IMR-90 (cell line): ENCODE measurements around the gene PRODH2. TPM values are rescaled to one million over a fixed set of nuclear protein-coding genes. Genes with fewer than 3 reads are reported as not detected.

Experiments used
- ATAC-seq: fragments of 200-7000 bp; cut with Tn5 transposase; 2 replicates; pipeline ENCODE4 v1.9.1; 2020; ENCODE audit warnings: low read depth, mild to moderate bottlenecking, moderate library complexity
- BruUV-seq: library from RNA; stranded (reverse); fragments of 400-500 nt; replicated peaks from 2 replicates; lab custom pipeline; 2021; lab: Mats Ljungman, UMichigan
- CTCF ChIA-PET: fragments of 300-600 bp; formaldehyde crosslinking; extraction: SDS; loops from one replicate; lab custom pipeline; 2021; ENCODE audit warnings: antibody characterized with exemption; lab: Yijun Ruan, JAX
- POLR2A ChIA-PET: fragments of 300-600 bp; sonication (Branson Sonifier 250); formaldehyde crosslinking; loops from one replicate; lab custom pipeline; 2022; ENCODE audit warnings: antibody characterized with exemption; ENCODE audit not compliant: unreplicated experiment; lab: Charles Lee
- DNase-seq: peaks from one replicate; pipeline ENCODE4 v3.0.0; 2013
- H2AFZ ChIP-seq: replicated peaks from 2 replicates; pipeline ENCODE3; 2013; ENCODE audit warnings: low read length, mild to moderate bottlenecking; ENCODE audit not compliant: poor library complexity
- H2AK5ac ChIP-seq: 2 replicates; pipeline ENCODE4 v1.6.1; 2013; ENCODE audit warnings: low read depth, low read length, inconsistent platforms
- H2AK9ac ChIP-seq: replicated peaks from 2 replicates; pipeline ENCODE3; 2013; ENCODE audit warnings: mild to moderate bottlenecking, low read depth, low read length, moderate library complexity; ENCODE audit not compliant: poor library complexity
- H2BK120ac ChIP-seq: 2 replicates; pipeline ENCODE4 v1.6.1; 2013; ENCODE audit warnings: low read depth, low read length, inconsistent platforms
- H2BK15ac ChIP-seq: 3 replicates; pipeline ENCODE4 v1.6.1; 2013; ENCODE audit warnings: low read depth, low read length, inconsistent platforms
- H2BK20ac ChIP-seq: 2 replicates; pipeline ENCODE4 v1.6.1; 2013; ENCODE audit warnings: low read depth, mild to moderate bottlenecking, inconsistent platforms, low read length, moderate library complexity
- H2BK5ac ChIP-seq: 2 replicates; pipeline ENCODE4 v1.6.1; 2013; ENCODE audit warnings: mild to moderate bottlenecking, low read depth, low read length, inconsistent platforms; ENCODE audit not compliant: poor library complexity, severe bottlenecking
- H3K14ac ChIP-seq: replicated peaks from 2 replicates; pipeline ENCODE4 v1.6.1; 2013; ENCODE audit warnings: low read depth, low read length, inconsistent platforms
- H3K18ac ChIP-seq: 2 replicates; pipeline ENCODE4 v1.6.1; 2013; ENCODE audit warnings: low read depth, low read length, control low read depth
- H3K23ac ChIP-seq: 2 replicates; pipeline ENCODE4 v1.6.1; 2013; ENCODE audit warnings: low read depth, low read length, inconsistent platforms
- H3K27ac ChIP-seq: 2 replicates; pipeline ENCODE4 v1.5.1; 2013; ENCODE audit warnings: mild to moderate bottlenecking, control low read depth, low read length; ENCODE audit not compliant: insufficient read depth
- H3K27me3 ChIP-seq: 2 replicates; pipeline ENCODE4 v1.6.1; 2013; ENCODE audit warnings: low read length; ENCODE audit not compliant: control insufficient read depth, insufficient read depth
- H3K36me3 ChIP-seq: 2 replicates; pipeline ENCODE4 v1.6.1; 2013; ENCODE audit warnings: low read length, mixed read lengths; ENCODE audit not compliant: control insufficient read depth, insufficient read depth
- H3K4ac ChIP-seq: 2 replicates; pipeline ENCODE4 v1.6.1; 2013; ENCODE audit warnings: low read depth, low read length, inconsistent platforms
- H3K4me1 ChIP-seq: 2 replicates; pipeline ENCODE4 v1.6.1; 2013; ENCODE audit warnings: low read length, mixed read lengths; ENCODE audit not compliant: control insufficient read depth, insufficient read depth
- H3K4me2 ChIP-seq: 2 replicates; pipeline ENCODE4 v1.6.1; 2013; ENCODE audit warnings: low read depth, mild to moderate bottlenecking, control low read depth, low read length, moderate library complexity
- H3K4me3 ChIP-seq: 2 replicates; pipeline ENCODE4 v1.5.1; 2013; ENCODE audit warnings: low read depth, mild to moderate bottlenecking, control low read depth, low read length, moderate library complexity; ENCODE audit not compliant: insufficient read depth
- H3K56ac ChIP-seq: 2 replicates; pipeline ENCODE4 v1.6.1; 2013; ENCODE audit warnings: low read length, inconsistent platforms; ENCODE audit not compliant: insufficient read depth; ENCODE audit errors: extremely low read depth
- H3K79me1 ChIP-seq, 2 experiments: 2 replicates each; pipeline ENCODE4 v1.6.1; 2013; ENCODE audit warnings: low read length in 2 of 2, inconsistent platforms in 1 of 2, low read depth in 1 of 2
- H3K9ac ChIP-seq: 2 replicates; pipeline ENCODE4 v1.6.1; 2013; ENCODE audit warnings: low read depth, low read length, control low read depth
- H3K9me1 ChIP-seq: 2 replicates; pipeline ENCODE4 v1.6.1; 2013; ENCODE audit warnings: low read length, inconsistent platforms; ENCODE audit not compliant: insufficient read depth
- H3K9me3 ChIP-seq: 2 replicates; pipeline ENCODE4 v1.6.1; 2013; ENCODE audit warnings: low read length; ENCODE audit not compliant: control insufficient read depth, insufficient read depth
- H4K20me1 ChIP-seq: 2 replicates; pipeline ENCODE4 v1.6.1; 2013; ENCODE audit warnings: low read length, inconsistent platforms; ENCODE audit not compliant: insufficient read depth
- H4K5ac ChIP-seq: 2 replicates; pipeline ENCODE4 v1.6.1; 2013; ENCODE audit warnings: mild to moderate bottlenecking, low read depth, low read length, control low read depth
- H4K8ac ChIP-seq, 2 experiments: 2 replicates each; pipeline ENCODE4 v1.6.1; 2013; ENCODE audit warnings: low read depth in 2 of 2, low read length in 2 of 2, control low read depth in 1 of 2, inconsistent platforms in 1 of 2
- H4K91ac ChIP-seq: 2 replicates; pipeline ENCODE4 v1.6.1; 2013; ENCODE audit warnings: low read depth, low read length, inconsistent platforms; ENCODE audit not compliant: insufficient read depth
- CEBPB ChIP-seq: IDR thresholded peaks from 2 replicates; pipeline ENCODE4 v1.6.1; 2012; ENCODE audit warnings: low read depth, low read length, improper control_type of control experiment
- CHD1 ChIP-seq: IDR thresholded peaks from 2 replicates; pipeline ENCODE4 v1.6.1; 2012; ENCODE audit warnings: low read depth, low read length, improper control_type of control experiment
- MAZ ChIP-seq: IDR thresholded peaks from 2 replicates; pipeline ENCODE4 v1.6.1; 2012; ENCODE audit warnings: low read depth, mild to moderate bottlenecking, low read length, improper control_type of control experiment, moderate library complexity, borderline replicate concordance
- MXI1 ChIP-seq: IDR thresholded peaks from 2 replicates; pipeline ENCODE4 v1.6.1; 2012; ENCODE audit warnings: low read depth, mild to moderate bottlenecking, low read length, moderate library complexity, borderline replicate concordance
- RFX5 ChIP-seq: IDR thresholded peaks from 2 replicates; pipeline ENCODE4 v1.8.0; 2012; ENCODE audit warnings: low read depth, mild to moderate bottlenecking, low read length, moderate library complexity
- WGBS, 2 experiments: methylation state at CpG; one replicate each; pipeline versions ENCODE4 v1.1.5 to v1.1.7; 2013; ENCODE audit warnings: missing lambda C conversion rate in 2 of 2; ENCODE audit not compliant: insufficient read length in 1 of 2; ENCODE audit errors: extremely low coverage in 2 of 2; 5-methylcytosine and 5-hydroxymethylcytosine counted together
- dilution Hi-C: fragments of 300-500 bp; cut with HindIII; formaldehyde crosslinking; loops from one replicate; pipeline ENCODE4 v1.14.3; 2018; ENCODE audit warnings: low sequenced_read_pairs; ENCODE audit not compliant: unreplicated experiment
- in situ Hi-C: fragments of 300-500 bp; cut with MboI; formaldehyde crosslinking; loops from 3 replicates; pipeline ENCODE4 v1.14.3; 2019; ENCODE audit warnings: low sequenced_read_pairs, inconsistent platforms, mixed read lengths
- intact Hi-C: fragments of 100-400 bp; cut with micrococcal nuclease; formaldehyde crosslinking; loops from 2 replicates; pipeline ENCODE4 v1.10.0; 2022
- polyA plus RNA-seq, 3 experiments: library from polyadenylated mRNA; depleted of rRNA; stranded (reverse); fragments of >200 nt; gene quantifications; 2 replicates each; pipeline ENCODE4 v1.2.3, GENCODE V29; 2012; ENCODE audit warnings: low replicate concordance in 1 of 3
- total RNA-seq: library from RNA; depleted of rRNA; stranded (reverse); fragments of >200 nt; gene quantifications from 2 replicates; pipeline ENCODE4 v1.2.3, GENCODE V29; 2012
- TF ChIP-seq, protein P1 (sequence below): conservative IDR thresholded peaks from 2 replicates; pipeline ENCODE4 v1.5.1; 2012; ENCODE audit warnings: mild to moderate bottlenecking, low read depth, low read length, improper control_type of control experiment
- TF ChIP-seq, protein P2 (sequence below): fragments of 150-350 bp; IDR thresholded peaks from 2 replicates; pipeline ENCODE4 v1.6.1; 2016; ENCODE audit warnings: low read depth, mild to moderate bottlenecking, low read length, moderate library complexity, borderline replicate concordance

Gene PRODH2
- total and polyA plus RNA-seq, 2 of the 4 experiments (the other 2 are of a cell fraction), result not detected

DNA sequence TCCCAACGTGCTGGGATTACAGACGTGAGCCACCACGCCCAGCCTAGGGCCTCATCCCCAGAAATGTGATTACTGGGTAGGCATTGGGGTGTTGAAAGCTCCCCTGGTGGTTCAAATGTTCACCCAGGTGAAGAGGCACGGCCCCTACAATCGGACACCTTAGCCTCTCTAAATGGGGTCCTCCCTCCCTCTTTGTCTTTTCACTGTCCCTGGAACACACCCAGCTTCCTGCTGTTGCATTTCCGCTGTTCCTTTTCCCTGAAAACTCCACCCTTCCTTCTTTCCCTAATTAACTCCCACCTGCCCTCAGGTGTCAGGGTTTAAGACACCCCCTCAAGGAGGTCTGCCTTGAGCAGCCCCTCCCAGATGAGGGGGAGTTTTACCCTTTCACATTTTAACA, 3.6 kb upstream of the PRODH2 start:
- BruUV-seq, result no TSS peak
- Histone ChIP-seq H3K27ac (no peak overlapping the region), H3K4me3 (no peak overlapping the region), H3K4me1 (no peaks in the 10 kb centered on the region), H4K91ac (no peak overlapping the region), H3K18ac (no peak overlapping the region), H3K79me1 (no peaks in the 10 kb centered on the region), H3K9me1 (no peaks in the 10 kb centered on the region), H4K20me1 (no peaks in the 10 kb centered on the region), H2AK5ac (no peak overlapping the region), H3K14ac (no peak overlapping the region), H3K27me3 (peaks cover 21% of the 10 kb centered on the region), H2BK5ac (no peak overlapping the region), H2BK120ac (no peak overlapping the region), H2AFZ (no peak overlapping the region), H4K8ac (no peak overlapping the region), H3K4me2 (no peak overlapping the region), H2BK20ac (no peak overlapping the region), H2AK9ac (no peak overlapping the region), H3K23ac (no peak overlapping the region), H3K9ac (no peak overlapping the region), H3K9me3 (no peaks in the 10 kb centered on the region), H3K4ac (no peak overlapping the region), H3K56ac (no peak overlapping the region), H4K5ac (no peak overlapping the region), H3K36me3 (no peaks in the 10 kb centered on the region), H2BK15ac (no peak overlapping the region)
- ChIA-PET POLR2A (no interaction called here), CTCF (interaction anchor here (0.9 kb wide), 1 partner anchor 13 kb away, joined by 3 read pairs; no protein-coding TSS in a partner anchor)
- in situ Hi-C loops, result no loop called here
- DNase-seq, result no peak
- no CpG with 5 or more reads among the region's 6 CpGs for WGBS, 2 experiments
- no peak for ATAC-seq
- TF ChIP-seq, protein P1, sequence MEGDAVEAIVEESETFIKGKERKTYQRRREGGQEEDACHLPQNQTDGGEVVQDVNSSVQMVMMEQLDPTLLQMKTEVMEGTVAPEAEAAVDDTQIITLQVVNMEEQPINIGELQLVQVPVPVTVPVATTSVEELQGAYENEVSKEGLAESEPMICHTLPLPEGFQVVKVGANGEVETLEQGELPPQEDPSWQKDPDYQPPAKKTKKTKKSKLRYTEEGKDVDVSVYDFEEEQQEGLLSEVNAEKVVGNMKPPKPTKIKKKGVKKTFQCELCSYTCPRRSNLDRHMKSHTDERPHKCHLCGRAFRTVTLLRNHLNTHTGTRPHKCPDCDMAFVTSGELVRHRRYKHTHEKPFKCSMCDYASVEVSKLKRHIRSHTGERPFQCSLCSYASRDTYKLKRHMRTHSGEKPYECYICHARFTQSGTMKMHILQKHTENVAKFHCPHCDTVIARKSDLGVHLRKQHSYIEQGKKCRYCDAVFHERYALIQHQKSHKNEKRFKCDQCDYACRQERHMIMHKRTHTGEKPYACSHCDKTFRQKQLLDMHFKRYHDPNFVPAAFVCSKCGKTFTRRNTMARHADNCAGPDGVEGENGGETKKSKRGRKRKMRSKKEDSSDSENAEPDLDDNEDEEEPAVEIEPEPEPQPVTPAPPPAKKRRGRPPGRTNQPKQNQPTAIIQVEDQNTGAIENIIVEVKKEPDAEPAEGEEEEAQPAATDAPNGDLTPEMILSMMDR, result no peak
- TF ChIP-seq, protein P2, sequence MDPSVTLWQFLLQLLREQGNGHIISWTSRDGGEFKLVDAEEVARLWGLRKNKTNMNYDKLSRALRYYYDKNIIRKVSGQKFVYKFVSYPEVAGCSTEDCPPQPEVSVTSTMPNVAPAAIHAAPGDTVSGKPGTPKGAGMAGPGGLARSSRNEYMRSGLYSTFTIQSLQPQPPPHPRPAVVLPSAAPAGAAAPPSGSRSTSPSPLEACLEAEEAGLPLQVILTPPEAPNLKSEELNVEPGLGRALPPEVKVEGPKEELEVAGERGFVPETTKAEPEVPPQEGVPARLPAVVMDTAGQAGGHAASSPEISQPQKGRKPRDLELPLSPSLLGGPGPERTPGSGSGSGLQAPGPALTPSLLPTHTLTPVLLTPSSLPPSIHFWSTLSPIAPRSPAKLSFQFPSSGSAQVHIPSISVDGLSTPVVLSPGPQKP, result no peak
- TF ChIP-seq RFX5 (no peak), MXI1 (no peak), CEBPB (no peak), MAZ (no peak), CHD1 (no peak)
- intact Hi-C loops, result no loop called here
- dilution Hi-C loops, result no loop called here
